H1 (cell line): ENCODE data around the gene VSTM2B. TPM values are rescaled to one million over a fixed set of nuclear protein-coding genes. Genes with fewer than 3 reads are reported as not detected.

Experiments used
- CBX8 ChIP-seq: fragments of 300-800, 300-1000 bp; sonication (generic); IDR thresholded peaks from 2 replicates; pipeline ENCODE4 v1.7.1; 2016; ENCODE audit warnings: low read depth, low read length, borderline replicate concordance
- CEBPB ChIP-seq: IDR thresholded peaks from 2 replicates; pipeline ENCODE4 v1.6.1; 2012; ENCODE audit warnings: low read depth, low read length
- POLR2AphosphoS5 ChIP-seq: IDR thresholded peaks from 2 replicates; pipeline ENCODE4 v1.6.1; 2011; ENCODE audit warnings: low read depth, low read length
- RXRA ChIP-seq: IDR thresholded peaks from 2 replicates; pipeline ENCODE4 v1.6.1; 2011; ENCODE audit warnings: low read depth, mild to moderate bottlenecking, low read length, moderate library complexity; ENCODE audit not compliant: insufficient read depth
- polyA plus RNA-seq, 7 experiments: library from polyadenylated mRNA; depleted of rRNA in 3 of 7; stranded (reverse) in 5 of 7; unstranded in 2 of 7; fragments of >200 nt in 5 of 7; fragments of 200-250 nt in 2 of 7; gene quantifications; 1 replicate in 5 of 7; 2 replicates in 1 of 7; 4 replicates in 1 of 7; pipeline versions ENCODE4 v1.2.1 to v1.2.3, GENCODE V29; 2011 to 2013; ENCODE audit warnings: missing spikeins in 2 of 7, mixed read lengths in 2 of 7
- total RNA-seq: library from RNA; stranded (reverse); fragmentation: NEBNext Ultra II Directional; extraction: Animal tissue kit (Norgen Biotek cat#: 25700); gene quantifications from 2 replicates; pipeline ENCODE4 v1.2.1, GENCODE V29; 2021
- TF ChIP-seq, protein P1 (sequence below): IDR thresholded peaks from 2 replicates; pipeline ENCODE4 v1.6.1; 2012; ENCODE audit warnings: inconsistent platforms

VSTM2B gene
- total and polyA plus RNA-seq, 2 of the 8 experiments (the other 6 are each of a cell fraction or from before 2014, with no cell fraction given), result 0.82 to 1.5 TPM

DNA sequence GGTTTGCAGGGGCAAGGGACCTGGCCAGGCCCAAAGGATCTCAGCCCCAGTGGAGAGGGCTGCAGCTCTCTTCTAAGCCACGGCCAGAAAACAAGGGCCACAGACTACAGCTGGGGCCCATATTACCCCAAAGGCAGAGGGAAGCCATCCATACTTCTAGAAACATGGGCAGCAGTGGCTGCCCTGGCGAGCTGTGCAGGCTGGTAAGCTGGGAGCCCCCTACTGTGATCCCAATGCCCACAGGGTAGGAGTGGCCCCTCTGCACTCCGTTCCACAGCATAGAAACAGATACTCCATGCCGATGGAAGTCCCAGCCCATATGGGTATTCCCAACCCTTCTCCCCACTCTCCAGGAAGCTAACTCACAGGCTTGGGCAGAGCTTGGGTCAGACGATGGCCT lies 25.1 kb downstream of the VSTM2B start (continued):
- TF ChIP-seq RXRA, result no peak
- TF ChIP-seq CBX8, result no peak
- no peak for TF ChIP-seq CEBPB
- TF ChIP-seq, protein P1, sequence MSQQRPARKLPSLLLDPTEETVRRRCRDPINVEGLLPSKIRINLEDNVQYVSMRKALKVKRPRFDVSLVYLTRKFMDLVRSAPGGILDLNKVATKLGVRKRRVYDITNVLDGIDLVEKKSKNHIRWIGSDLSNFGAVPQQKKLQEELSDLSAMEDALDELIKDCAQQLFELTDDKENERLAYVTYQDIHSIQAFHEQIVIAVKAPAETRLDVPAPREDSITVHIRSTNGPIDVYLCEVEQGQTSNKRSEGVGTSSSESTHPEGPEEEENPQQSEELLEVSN, result no peak
- no peak for TF ChIP-seq POLR2AphosphoS5
